Sigmoid colon (tissue), 7 donors: Measurements from ENCODE around the gene LARP6. TPM values are rescaled to one million over a fixed set of nuclear protein-coding genes. Genes with fewer than 3 reads are reported as not detected.

Source experiments
- DNase-seq: peaks from one replicate; pipeline ENCODE4 v3.0.0-alpha.2; 2019
- H3K27ac ChIP-seq, 4 donors: fragments of 200-600 bp; sonication (generic); one replicate each; pipeline ENCODE4 v1.5.1; 2016 to 2019; ENCODE audit warnings: mild to moderate bottlenecking in 1 of 4
- H3K27me3 ChIP-seq, 3 donors: fragments of 200-600 bp; sonication (generic); one replicate each; pipeline ENCODE4 v1.5.1; 2019; ENCODE audit warnings: mild to moderate bottlenecking in 1 of 3
- H3K36me3 ChIP-seq, 4 donors: fragments of 200-600 bp; sonication (generic); one replicate each; pipeline ENCODE4 v1.5.1; 2016 to 2019
- H3K4me1 ChIP-seq, 4 donors: fragments of 200-600 bp; sonication (generic); one replicate each; pipeline ENCODE4 v1.5.1; 2017 to 2019
- H3K4me3 ChIP-seq, 4 donors: fragments of 200-600 bp; sonication (generic); one replicate each; pipeline ENCODE4 v1.5.1; 2017 to 2019; ENCODE audit warnings: mild to moderate bottlenecking in 2 of 4, moderate library complexity in 1 of 4
- H3K9me3 ChIP-seq, 4 donors: fragments of 200-600 bp in 3 of 4; sonication (generic) in 3 of 4; one replicate each; pipeline versions ENCODE4 v1.5.1 to v1.6.1; 2013 to 2019
- EP300 ChIP-seq, 4 donors: sonication (generic); formaldehyde crosslinking; IDR thresholded peaks; one replicate each; pipeline ENCODE4 v1.6.1; 2017; ENCODE audit warnings: antibody characterized with exemption in 4 of 4
- POLR2A ChIP-seq, 2 donors: fragments of 450-650 bp; IDR thresholded peaks; one replicate each; pipeline ENCODE4 v1.6.1; 2016; ENCODE audit warnings: antibody characterized with exemption in 2 of 2, mild to moderate bottlenecking in 2 of 2, moderate library complexity in 2 of 2
- POLR2AphosphoS5 ChIP-seq, 4 donors: sonication (generic); formaldehyde crosslinking; IDR thresholded peaks; one replicate each; pipeline ENCODE4 v1.6.1; 2017; ENCODE audit warnings: antibody characterized with exemption in 4 of 4
- WGBS, 2 donors: extraction: QIAGEN DNeasy Blood & Tissue Kit; methylation state at CpG; one replicate each; pipeline ENCODE4 v1.1.7; 2013; 5-methylcytosine and 5-hydroxymethylcytosine counted together
- intact Hi-C: fragments of 100-400 bp; cut with DNase I; formaldehyde crosslinking; loops from one replicate; pipeline ENCODE4 v1.15.1; 2023
- polyA plus RNA-seq, 3 donors: library from polyadenylated mRNA; stranded (reverse); fragments of 200-250 nt; gene quantifications; one replicate each; pipeline ENCODE4 v1.2.3, GENCODE V29; 2013
- total RNA-seq, 4 donors: library from RNA; depleted of rRNA; stranded (reverse); fragments of >200 nt; gene quantifications; one replicate each; pipeline ENCODE4 v1.1.0, GENCODE V29; 2016
- TF ChIP-seq, protein P1 (sequence below), 4 experiments: fragments of 450-650 bp in 3 of 4; fragments of 200-600 bp in 1 of 4; IDR thresholded peaks; one replicate each; pipeline ENCODE4 v1.5.1; 2016 to 2019; ENCODE audit warnings: antibody characterized with exemption in 4 of 4, mild to moderate bottlenecking in 3 of 4, moderate library complexity in 2 of 4
- donor health status: healthy with polysubstance abuse.
- donor health status: Bipolar disorder and iron deficiency.
- donor health status: healthy.

Gene LARP6
- total and polyA plus RNA-seq, 7 donors: 1.2 to 26.6 (median 13.7) TPM

DNA sequence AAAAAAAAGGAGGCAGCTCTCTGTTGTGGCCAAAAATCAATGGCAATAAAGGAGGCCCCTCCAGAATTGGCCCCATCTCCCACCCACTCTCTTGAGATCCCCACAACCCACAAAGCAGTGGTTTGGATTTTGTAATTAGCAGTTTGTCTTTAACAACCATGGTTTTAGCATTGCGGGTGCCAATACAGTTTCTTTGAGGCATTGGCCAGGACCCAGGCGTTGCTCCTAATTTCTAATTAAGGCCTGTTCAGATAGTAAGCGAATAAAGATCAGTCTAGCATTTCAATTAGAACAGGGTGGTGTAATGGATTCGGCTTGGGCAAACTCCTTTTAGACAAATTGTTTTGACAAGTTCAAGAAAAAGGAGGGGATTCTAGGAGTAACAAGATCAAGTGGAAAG, 67.0 kb downstream of the LARP6 start:
- H3K36me3 ChIP-seq: no peaks in the 10 kb centered on the region
- intact Hi-C loops: no loop called here
- DNase-seq: no peak
- TF ChIP-seq POLR2A (IDR thresholded peaks at IDR 0.05): no peak
- TF ChIP-seq EP300 (IDR thresholded peaks at IDR 0.05): no peak
- TF ChIP-seq POLR2AphosphoS5 (IDR thresholded peaks at IDR 0.05): no peak
- TF ChIP-seq, protein P1, sequence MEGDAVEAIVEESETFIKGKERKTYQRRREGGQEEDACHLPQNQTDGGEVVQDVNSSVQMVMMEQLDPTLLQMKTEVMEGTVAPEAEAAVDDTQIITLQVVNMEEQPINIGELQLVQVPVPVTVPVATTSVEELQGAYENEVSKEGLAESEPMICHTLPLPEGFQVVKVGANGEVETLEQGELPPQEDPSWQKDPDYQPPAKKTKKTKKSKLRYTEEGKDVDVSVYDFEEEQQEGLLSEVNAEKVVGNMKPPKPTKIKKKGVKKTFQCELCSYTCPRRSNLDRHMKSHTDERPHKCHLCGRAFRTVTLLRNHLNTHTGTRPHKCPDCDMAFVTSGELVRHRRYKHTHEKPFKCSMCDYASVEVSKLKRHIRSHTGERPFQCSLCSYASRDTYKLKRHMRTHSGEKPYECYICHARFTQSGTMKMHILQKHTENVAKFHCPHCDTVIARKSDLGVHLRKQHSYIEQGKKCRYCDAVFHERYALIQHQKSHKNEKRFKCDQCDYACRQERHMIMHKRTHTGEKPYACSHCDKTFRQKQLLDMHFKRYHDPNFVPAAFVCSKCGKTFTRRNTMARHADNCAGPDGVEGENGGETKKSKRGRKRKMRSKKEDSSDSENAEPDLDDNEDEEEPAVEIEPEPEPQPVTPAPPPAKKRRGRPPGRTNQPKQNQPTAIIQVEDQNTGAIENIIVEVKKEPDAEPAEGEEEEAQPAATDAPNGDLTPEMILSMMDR (IDR thresholded peaks at IDR 0.05): no peak
- H3K4me3 ChIP-seq: no peak overlapping the region
- no peaks in the 10 kb centered on the region for H3K4me1 ChIP-seq
- no peaks in the 10 kb centered on the region for H3K27me3 ChIP-seq
- no peaks in the 10 kb centered on the region for H3K9me3 ChIP-seq
- H3K27ac ChIP-seq: no peak overlapping the region
- 93 to 96% methylated on average over 4 of the region's 4 CpGs for WGBS, 2 donors

DNA sequence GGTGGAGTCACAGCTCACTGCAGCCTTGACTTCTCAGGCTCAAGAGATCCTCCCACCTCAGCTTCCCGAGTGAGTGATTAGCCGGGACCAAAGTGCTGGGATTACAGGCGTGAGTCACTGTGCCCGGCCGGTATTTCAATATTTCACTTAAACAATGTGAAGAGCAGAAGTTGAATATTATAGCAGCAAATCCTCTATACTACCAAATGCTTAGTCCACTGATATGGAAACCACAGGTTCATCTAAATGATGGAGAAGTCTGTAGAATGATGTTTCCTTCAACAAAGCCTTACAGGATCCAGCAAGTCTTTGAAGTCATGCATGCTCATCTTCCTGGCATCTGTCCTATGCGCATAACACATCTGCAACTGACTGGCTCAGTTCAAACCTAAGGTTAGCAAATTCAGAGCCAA, 70.3 kb downstream of the LARP6 start:
- DNase-seq: no peak
- TF ChIP-seq POLR2A (IDR thresholded peaks at IDR 0.05) (no peak), POLR2AphosphoS5 (IDR thresholded peaks at IDR 0.05) (no peak), EP300 (IDR thresholded peaks at IDR 0.05) (no peak)
- TF ChIP-seq, protein P1 (IDR thresholded peaks at IDR 0.05): no peak
- intact Hi-C loops: no loop called here
- Histone ChIP-seq H3K27ac (no peak overlapping the region), H3K4me1 (no peaks in the 10 kb centered on the region), H3K27me3 (no peaks in the 10 kb centered on the region), H3K9me3 (no peaks in the 10 kb centered on the region), H3K36me3 (no peaks in the 10 kb centered on the region), H3K4me3 (no peak overlapping the region)
- WGBS, 2 donors: 29 to 67% methylated on average over 6 of the region's 6 CpGs

DNA sequence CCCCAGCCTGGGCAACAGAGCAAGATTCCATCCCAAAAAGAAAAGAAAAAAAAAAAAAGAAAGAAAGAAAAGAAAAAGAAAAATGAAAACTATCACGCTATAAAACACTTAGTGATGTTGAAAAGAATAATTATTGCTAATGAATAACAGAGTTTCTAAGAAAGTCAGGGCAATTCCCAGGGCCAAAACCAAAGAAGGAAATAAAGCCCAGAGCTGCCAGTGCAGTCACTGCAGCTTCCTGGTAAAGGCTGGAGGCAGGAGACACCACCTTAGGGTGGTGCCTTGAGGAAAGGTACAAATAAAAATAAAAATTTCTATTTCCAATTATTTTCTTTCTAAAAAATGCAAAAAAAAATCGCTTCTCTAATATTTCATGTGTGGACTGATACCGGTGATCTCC, 70.9 kb downstream of the LARP6 start:
- Histone ChIP-seq H3K27ac (no peak overlapping the region), H3K27me3 (no peaks in the 10 kb centered on the region), H3K36me3 (no peaks in the 10 kb centered on the region), H3K4me1 (no peaks in the 10 kb centered on the region), H3K4me3 (no peak overlapping the region), H3K9me3 (no peaks in the 10 kb centered on the region)
- 73 to 92% methylated on average over 3 of the region's 3 CpGs for WGBS, 2 donors
- intact Hi-C loops: no loop called here
- DNase-seq: no peak
- no peak for TF ChIP-seq POLR2AphosphoS5 (IDR thresholded peaks at IDR 0.05)
- no peak for TF ChIP-seq EP300 (IDR thresholded peaks at IDR 0.05)
- TF ChIP-seq, protein P1 (IDR thresholded peaks at IDR 0.05): no peak

DNA sequence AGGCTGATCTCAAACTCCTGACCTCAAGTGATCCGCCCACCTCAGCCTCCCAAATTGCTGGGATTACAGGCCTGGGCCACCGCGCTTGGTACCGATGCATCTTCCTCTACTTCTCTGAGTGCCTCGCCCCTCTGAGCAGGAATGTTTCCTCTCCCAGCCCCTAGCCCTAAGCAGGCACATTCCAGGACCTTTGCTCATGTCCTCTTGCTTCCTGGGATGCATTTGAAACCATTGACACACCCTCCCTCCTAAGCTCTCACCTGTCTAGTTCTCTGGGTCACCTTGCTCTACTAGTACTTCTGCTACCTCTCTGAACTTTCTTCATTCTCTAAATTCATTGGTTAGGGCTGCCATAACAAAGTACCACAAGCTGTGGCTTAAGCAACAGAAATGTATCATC, 72.7 kb downstream of the LARP6 start:
- intact Hi-C loops: no loop called here
- no peak overlapping the region for H3K4me3 ChIP-seq
- no peaks in the 10 kb centered on the region for H3K36me3 ChIP-seq
- H3K27ac ChIP-seq: no peak overlapping the region
- H3K27me3 ChIP-seq: no peaks in the 10 kb centered on the region
- no peak for DNase-seq
- 93 to 97% methylated on average over 5 of the region's 5 CpGs for WGBS, 2 donors
- H3K9me3 ChIP-seq: no peaks in the 10 kb centered on the region
- no peaks in the 10 kb centered on the region for H3K4me1 ChIP-seq
- TF ChIP-seq POLR2A (IDR thresholded peaks at IDR 0.05): no peak
- TF ChIP-seq, protein P1 (IDR thresholded peaks at IDR 0.05): no peak

Other genes with a start within 250 kb of the LARP6 start
- 10 to 100 TPM; 19.1 to 51.0 (median 29.4) TPM for gene UACA, start 90.6 kb downstream of the LARP6 start, total RNA-seq
- 10 to 100 TPM; 19.2 to 44.4 (median 26.4) TPM for gene UACA, start 90.6 kb downstream of the LARP6 start, polyA plus RNA-seq
- gene THAP10, start 38.3 kb upstream of the LARP6 start, total RNA-seq: 1 to 10 TPM; 1.1 to 3.6 (median 2.7) TPM
- 1 to 10 TPM; 1.9 to 2.5 (median 2.4) TPM for gene THAP10, start 38.3 kb upstream of the LARP6 start, polyA plus RNA-seq
- 10 to 100 TPM; 10.3 to 20.2 (median 12.6) TPM for gene LRRC49, start 38.7 kb upstream of the LARP6 start, total RNA-seq
- 10 to 100 TPM in 1 of 3 donors, 1 to 10 TPM in 2; 1.6 to 10.2 (median 3.0) TPM for gene LRRC49, start 38.7 kb upstream of the LARP6 start, polyA plus RNA-seq